Measurements from ENCODE around the gene RPS19. TPM values are rescaled to one million over a fixed set of nuclear protein-coding genes. Genes with fewer than 3 reads are reported as not detected.

The RPS19 gene
- total RNA-seq: 908 and 1,614 TPM in 2 replicates

DNA sequence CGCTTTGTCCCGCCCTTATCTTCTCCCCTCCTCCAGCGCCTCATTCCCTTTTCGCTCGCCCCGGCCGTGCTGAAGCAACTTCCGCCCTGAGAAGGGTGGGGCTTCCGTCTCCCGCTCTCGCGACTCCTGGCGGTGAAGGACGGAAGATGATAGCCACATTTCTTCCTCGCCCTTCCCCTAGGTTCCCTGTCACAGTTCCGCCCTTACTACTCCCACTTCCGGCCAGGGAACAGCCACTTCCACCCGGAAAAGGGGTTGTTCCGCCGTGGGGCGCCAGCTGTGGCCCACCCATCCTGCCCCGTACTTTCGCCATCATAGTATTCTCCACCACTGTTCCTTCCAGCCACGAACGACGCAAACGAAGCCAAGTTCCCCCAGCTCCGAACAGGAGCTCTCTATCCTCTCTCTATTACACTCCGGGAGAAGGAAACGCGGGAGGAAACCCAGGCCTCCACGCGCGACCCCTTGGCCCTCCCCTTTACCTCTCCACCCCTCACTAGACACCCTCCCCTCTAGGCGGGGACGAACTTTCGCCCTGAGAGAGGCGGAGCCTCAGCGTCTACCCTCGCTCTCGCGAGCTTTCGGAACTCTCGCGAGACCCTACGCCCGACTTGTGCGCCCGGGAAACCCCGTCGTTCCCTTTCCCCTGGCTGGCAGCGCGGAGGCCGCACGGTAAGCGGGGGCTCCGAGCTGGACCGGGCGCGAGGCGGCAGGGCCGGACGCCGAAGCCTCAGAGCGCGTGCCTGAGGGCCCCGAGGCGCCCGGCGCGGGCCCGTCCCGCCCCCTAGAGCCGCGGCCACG is at the start of gene RPS19:
Gene RPS19 (plus strand): TSS at position 638 of the 801 bp plus-strand sequence. CDS start 520 bp downstream, outside the sequence.

DNA sequence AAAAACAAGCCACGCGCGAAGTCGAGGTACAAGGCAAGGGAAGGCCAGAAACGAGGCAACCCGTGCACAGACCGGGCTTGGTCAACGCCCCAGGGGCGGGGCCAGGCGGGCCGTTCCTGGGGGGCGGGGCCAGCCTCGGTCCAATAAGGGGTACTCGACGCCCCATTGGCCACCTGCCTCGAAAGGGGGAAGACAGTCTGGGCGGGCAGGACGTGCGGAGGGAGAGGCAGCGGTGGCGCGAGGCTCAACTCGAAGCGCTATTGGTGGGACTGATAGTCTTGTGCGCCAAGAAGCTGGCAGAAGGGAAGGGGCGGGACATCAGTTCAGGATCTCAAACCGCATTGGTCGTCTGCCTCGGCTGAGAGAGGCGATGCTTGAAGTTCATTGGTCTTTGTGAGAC is 15.5 kb upstream of the RPS19 start, which contains the start of gene LYPD4:
Gene LYPD4 (minus strand): TSS at position 83 of the 400 bp plus-strand sequence. CDS start 5,398 bp downstream, outside the sequence.

DNA sequence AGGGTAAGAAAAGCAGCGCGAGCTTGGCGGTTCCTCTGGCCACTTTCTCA is 15.2 kb upstream of the RPS19 start, which contains the start of gene DMRTC2:
Gene DMRTC2 (plus strand): TSS at position 42 of the 50 bp plus-strand sequence. CDS start 2,387 bp downstream, outside the sequence.

DNA sequence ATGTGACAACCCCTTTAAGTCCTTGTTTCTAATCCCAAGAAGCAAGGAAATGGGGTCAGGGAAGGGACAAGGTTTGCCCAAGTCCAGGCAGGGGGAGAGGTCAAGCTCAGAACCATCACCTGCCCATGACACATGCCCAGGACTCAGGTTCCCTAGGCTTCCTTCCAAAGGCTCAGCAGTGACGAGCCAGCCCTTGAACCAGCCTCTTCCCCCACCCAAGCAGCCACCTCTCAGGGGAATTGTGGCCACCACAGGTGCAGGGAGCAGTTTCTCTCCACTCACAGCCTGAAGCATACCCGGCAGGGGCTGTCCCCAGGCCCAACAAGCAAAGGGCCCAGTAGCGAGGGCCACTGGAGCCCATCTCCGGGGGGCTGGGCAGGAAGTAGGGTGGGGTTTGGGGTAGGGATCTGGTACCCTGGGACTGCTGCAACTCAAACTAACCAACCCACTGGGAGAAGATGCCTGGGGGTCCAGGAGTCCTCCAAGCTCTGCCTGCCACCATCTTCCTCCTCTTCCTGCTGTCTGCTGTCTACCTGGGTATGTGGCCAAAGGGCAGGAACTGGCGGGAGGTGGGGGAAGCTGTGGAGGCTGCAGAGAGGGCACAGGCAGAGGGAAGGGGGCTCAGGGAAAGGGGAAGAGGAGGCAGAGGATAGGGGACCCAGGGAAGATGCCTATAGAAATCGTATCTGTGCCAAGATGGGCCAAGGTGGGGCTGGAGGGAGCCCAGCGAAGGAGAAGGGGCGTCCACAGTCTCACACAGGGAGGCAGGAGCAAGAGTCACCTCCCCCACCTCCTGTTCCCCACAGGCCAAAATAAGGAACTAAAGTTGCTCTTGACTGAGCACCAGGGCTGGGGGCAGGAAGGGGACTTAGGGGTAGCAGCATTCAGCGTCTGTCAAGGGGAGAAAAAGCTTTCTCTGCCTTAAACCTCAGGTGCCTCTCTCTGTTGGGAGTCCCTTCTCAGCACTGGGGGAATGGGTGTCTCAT is 17.1 kb downstream of the RPS19 start, which contains the start of gene CD79A:
Gene CD79A (plus strand): TSS at position 433 of the 986 bp plus-strand sequence. CDS start 26 bp downstream, at position 459.

GRCh38 chr19:41882568-41883462 is 22.8 kb downstream of the RPS19 start, which contains the start of gene ARHGEF1:
Gene ARHGEF1 (plus strand): TSS chr19:41883184. CDS start chr19:41888083, 4,899 bp downstream.

Small RNAs within 50 kb of the gene (small RNA-seq; reads per million reads assigned to genes)
- 0.13 reads per million for gene MIR6797

Other genes starting within 250 kb of the RPS19 start
- not detected in 2 replicates for gene CEACAM4, start 233.2 kb upstream of the RPS19 start, total RNA-seq
- gene CEACAM7, start 172.0 kb upstream of the RPS19 start, total RNA-seq: not detected in 2 replicates
- not detected in 2 replicates for gene CEACAM5, start 151.6 kb upstream of the RPS19 start, total RNA-seq
- not detected in 2 replicates for gene CEACAM6, start 104.7 kb upstream of the RPS19 start, total RNA-seq
- gene CEACAM3, start 63.7 kb upstream of the RPS19 start, total RNA-seq: not detected in 2 replicates
- gene LYPD4, start 15.6 kb upstream of the RPS19 start, total RNA-seq: not detected in 2 replicates
- gene DMRTC2, start 15.2 kb upstream of the RPS19 start, total RNA-seq: not detected in 2 replicates
- gene CD79A, start 17.0 kb downstream of the RPS19 start, total RNA-seq: 0.33 TPM in 1 of 2 replicates, not detected in the other
- 56.2 and 56.8 TPM in 2 replicates for gene ARHGEF1, start 22.9 kb downstream of the RPS19 start, total RNA-seq
- gene ERFL, start 68.2 kb downstream of the RPS19 start, total RNA-seq: not detected in 2 replicates
- 80.0 and 119 TPM in 2 replicates for gene RABAC1, start 99.1 kb downstream of the RPS19 start, total RNA-seq
- under 0.01 TPM in 1 of 2 replicates, not detected in the other for gene ATP1A3, start 134.0 kb downstream of the RPS19 start, total RNA-seq
- under 0.01 TPM in 1 of 2 replicates, not detected in the other for gene GRIK5, start 210.0 kb downstream of the RPS19 start, total RNA-seq
- 23.2 and 26.8 TPM in 2 replicates for gene ZNF574, start 215.9 kb downstream of the RPS19 start, total RNA-seq